Gastroesophageal sphincter (tissue), 4 donors: Measurements from ENCODE around the gene PITPNB. TPM values are rescaled to one million over a fixed set of nuclear protein-coding genes. Genes with fewer than 3 reads are reported as not detected.

Experiments used
- ATAC-seq: fragments of 150-250 bp; one replicate; pipeline ENCODE4 v1.9.1; 2016; ENCODE audit warnings: mild to moderate bottlenecking, moderate library complexity
- H3K27ac ChIP-seq, 4 donors: fragments of 200-600 bp; sonication (generic) in 3 of 4; 1 replicate in 3 of 4; 2 replicates in 1 of 4; pipeline ENCODE4 v1.5.1; 2016 to 2019
- H3K27me3 ChIP-seq: fragments of 200-600 bp; sonication (generic); one replicate; pipeline ENCODE4 v1.5.1; 2019
- H3K36me3 ChIP-seq, 2 donors: fragments of 200-600 bp; sonication (generic); one replicate each; pipeline ENCODE4 v1.5.1; 2019; ENCODE audit warnings: control low read depth in 1 of 2
- H3K4me1 ChIP-seq, 3 donors: fragments of 200-600 bp; sonication (generic); 1 replicate in 2 of 3; 2 replicates in 1 of 3; pipeline ENCODE4 v1.5.1; 2016 to 2019; ENCODE audit warnings: control low read depth in 2 of 3
- H3K4me3 ChIP-seq, 2 donors: fragments of 200-600 bp; sonication (generic); one replicate each; pipeline ENCODE4 v1.5.1; 2019; ENCODE audit warnings: mild to moderate bottlenecking in 1 of 2, moderate library complexity in 1 of 2
- H3K9me3 ChIP-seq, 3 donors: fragments of 200-600 bp; sonication (generic); one replicate each; pipeline ENCODE4 v1.5.1; 2017 to 2019; ENCODE audit warnings: control low read depth in 2 of 3
- CTCF ChIP-seq, 4 experiments: fragments of 200-600 bp in 2 of 4; fragments of 450-650 bp in 2 of 4; sonication (generic) in 1 of 4; IDR thresholded peaks; one replicate each; pipeline ENCODE4 v1.5.1; 2017 to 2019; ENCODE audit warnings: antibody characterized with exemption in 4 of 4, mild to moderate bottlenecking in 2 of 4, moderate library complexity in 2 of 4
- EP300 ChIP-seq: sonication (generic); formaldehyde crosslinking; IDR thresholded peaks from one replicate; pipeline ENCODE4 v1.6.1; 2017; ENCODE audit warnings: antibody characterized with exemption, mild to moderate bottlenecking
- POLR2A ChIP-seq, 2 donors: fragments of 450-650 bp; IDR thresholded peaks; one replicate each; pipeline ENCODE4 v1.6.1; 2017; ENCODE audit warnings: antibody characterized with exemption in 2 of 2, mild to moderate bottlenecking in 2 of 2, moderate library complexity in 1 of 2
- POLR2AphosphoS5 ChIP-seq: sonication (generic); formaldehyde crosslinking; IDR thresholded peaks from one replicate; pipeline ENCODE4 v1.6.1; 2017; ENCODE audit warnings: antibody characterized with exemption
- WGBS, 2 donors: methylation state at CpG; one replicate each; pipeline ENCODE4 v1.1.5; 2018; ENCODE audit warnings: low coverage in 1 of 2; 5-methylcytosine and 5-hydroxymethylcytosine counted together
- small RNA-seq, 4 donors: library from RNA; depleted of rRNA; stranded (forward); fragments of <200 nt; gene quantifications; one replicate each; pipeline ENCODE3, GENCODE V24; 2016
- total RNA-seq, 4 donors: library from RNA; depleted of rRNA; stranded (reverse); fragments of >200 nt; gene quantifications; one replicate each; pipeline ENCODE4 v1.1.0, GENCODE V29; 2016

The PITPNB gene
- total RNA-seq, 4 donors from 2014 or later, result 62.8 to 103 (median 96.6) TPM

DNA sequence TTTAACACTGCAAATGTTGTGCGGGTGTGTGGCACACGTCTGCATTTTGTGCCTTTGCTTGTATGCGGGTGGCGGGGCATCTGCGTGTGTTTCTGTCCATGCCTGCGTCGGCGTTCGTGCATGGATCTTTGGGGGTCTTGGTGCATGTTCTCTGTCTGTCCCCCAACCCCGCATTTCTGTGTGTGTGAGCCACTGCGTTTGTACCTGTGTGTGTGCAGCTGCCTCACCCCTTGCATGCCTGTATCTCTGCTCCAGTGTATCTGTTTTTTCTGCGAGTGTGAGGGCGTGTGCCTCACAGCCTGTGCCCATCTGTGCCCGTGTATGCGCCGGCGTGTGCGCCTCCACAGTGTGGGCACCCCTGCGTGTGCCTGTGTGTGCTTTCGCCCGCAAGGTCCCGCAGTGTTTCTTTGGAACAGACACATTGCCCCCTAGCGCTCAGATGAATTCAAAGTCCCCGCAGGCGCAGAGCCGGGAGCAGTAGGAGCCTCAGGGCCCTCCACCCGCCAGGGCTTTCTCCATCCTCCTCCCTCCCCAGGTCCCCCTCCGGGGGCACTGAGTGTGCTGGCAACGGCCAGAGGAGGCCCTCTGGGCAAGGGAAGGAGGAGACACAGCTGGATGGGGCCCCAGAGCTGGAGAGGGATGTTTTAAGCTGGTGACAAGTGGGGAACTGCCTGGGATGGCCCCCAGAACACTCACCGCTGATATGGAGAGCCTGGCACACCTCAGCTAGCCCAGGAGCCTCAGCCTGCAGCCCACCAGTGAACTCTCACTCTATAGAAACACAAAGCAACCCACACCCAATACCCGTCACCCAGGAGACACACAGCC lies 114.4 kb downstream of the PITPNB start:
- H3K27me3 ChIP-seq, result peaks cover 5% of the 10 kb centered on the region
- peak; percentile 55 for ATAC-seq
- WGBS, 2 donors, result 28 to 40% methylated on average over 8 to 18 of the region's 31 CpGs
- H3K36me3 ChIP-seq, result no peaks in the 10 kb centered on the region
- no peak for TF ChIP-seq POLR2A (IDR thresholded peaks at IDR 0.05)
- peak in 3 of 4 experiments; percentile 82 to 88 (median 87) for TF ChIP-seq CTCF (IDR thresholded peaks at IDR 0.05)
- TF ChIP-seq POLR2AphosphoS5, result no peak
- H3K27ac ChIP-seq, result peak overlapping the region in 1 of 4 donors; percentile 97
- H3K4me1 ChIP-seq, result peaks cover 0 to 51% (median 9%) of the 10 kb centered on the region in 3 donors
- H3K9me3 ChIP-seq, result no peaks in the 10 kb centered on the region
- H3K4me3 ChIP-seq, result no peak overlapping the region

GRCh38 chr22:27803841-27804415 lies 115.1 kb downstream of the PITPNB start:
- 53% methylated on average over 3 of the region's 11 CpGs; no CpG with 5 or more reads in 1 of the 2 donors for WGBS, 2 donors
- no peaks in the 10 kb centered on the region for H3K36me3 ChIP-seq
- no peak for ATAC-seq
- H3K4me1 ChIP-seq, result peaks cover 0 to 51% (median 17%) of the 10 kb centered on the region in 3 donors
- peak overlapping the region in 1 of 4 donors; percentile 97 for H3K27ac ChIP-seq
- H3K27me3 ChIP-seq, result peaks cover 5% of the 10 kb centered on the region
- H3K9me3 ChIP-seq, result no peaks in the 10 kb centered on the region
- TF ChIP-seq CTCF (IDR thresholded peaks at IDR 0.05), result no peak
- no peak for TF ChIP-seq POLR2AphosphoS5
- TF ChIP-seq POLR2A (IDR thresholded peaks at IDR 0.05), result no peak
- no peak for TF ChIP-seq EP300
- no peak overlapping the region for H3K4me3 ChIP-seq

DNA sequence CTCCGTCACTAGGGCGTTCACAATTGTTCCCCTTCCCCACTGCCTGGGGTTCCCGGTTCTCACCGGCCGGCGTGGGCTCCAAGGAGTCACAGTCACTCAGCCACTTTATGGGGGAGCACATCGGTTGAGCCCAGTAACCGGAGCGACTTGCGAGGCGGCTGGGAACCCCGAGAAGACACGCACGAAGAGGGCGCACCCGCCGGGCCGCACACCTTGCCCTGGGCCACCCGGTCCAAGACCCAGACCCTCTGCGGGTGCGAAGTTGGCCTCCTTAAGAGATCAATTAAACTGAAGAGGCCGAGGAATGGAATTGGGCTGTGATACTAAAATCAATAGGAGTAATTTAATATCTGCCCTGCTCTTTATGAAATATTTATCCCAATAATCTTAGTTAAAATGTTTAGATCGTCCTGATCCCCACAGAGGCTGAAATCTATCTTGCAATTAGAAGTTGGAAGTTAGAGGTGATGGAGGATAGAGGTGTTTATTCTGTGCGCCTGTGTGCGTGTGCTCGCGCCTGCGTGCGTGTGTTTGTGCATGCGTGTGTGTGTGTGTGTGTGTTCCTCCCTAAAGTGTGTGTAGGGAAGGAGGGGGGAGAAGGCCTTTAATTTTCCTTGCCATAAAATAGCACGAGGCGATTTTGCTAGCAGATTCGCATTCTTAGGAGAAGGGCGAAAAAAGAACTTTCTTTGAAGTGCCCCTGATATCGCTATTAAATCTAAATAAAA lies 116.5 kb downstream of the PITPNB start:
- ATAC-seq, result no peak
- peaks cover 0 to 6% of the 10 kb centered on the region in 2 donors for H3K36me3 ChIP-seq
- H3K27me3 ChIP-seq, result peaks cover 5% of the 10 kb centered on the region
- H3K27ac ChIP-seq, result peak overlapping the region in 3 of 4 donors; percentile 91 to 97 (median 92)
- whole genome bisulfite sequencing, 2 donors, result 38 to 41% methylated on average over 13 to 22 of the region's 35 CpGs
- H3K9me3 ChIP-seq, result no peaks in the 10 kb centered on the region
- H3K4me1 ChIP-seq, result peaks cover 0 to 60% (median 27%) of the 10 kb centered on the region in 3 donors
- peak overlapping the region; percentile 75 to 91 for H3K4me3 ChIP-seq
- no peak for TF ChIP-seq EP300
- peak in 1 of 4 experiments; percentile 3 for TF ChIP-seq CTCF (IDR thresholded peaks at IDR 0.05)

Small RNA genes within 50 kb of the gene (small RNA-seq; reads per million reads assigned to genes)
- gene MIR3199-1 (0 to 1.5 (median 0.44) reads per million in 4 donors), gene RF02198 (0 reads per million in 4 donors)

Other genes with a start within 250 kb of the PITPNB start
- gene MN1, start 117.5 kb downstream of the PITPNB start, total RNA-seq, result 10 to 100 TPM; 13.4 to 52.8 (median 28.5) TPM